ENCODE measurements around the gene CTAG1A.
"Not testable (repeated sequence)": the region's sequence is repeated elsewhere in the genome, so short reads cannot be mapped to it uniquely, and the experiment has no call there.

Gene CTAG1A

DNA sequence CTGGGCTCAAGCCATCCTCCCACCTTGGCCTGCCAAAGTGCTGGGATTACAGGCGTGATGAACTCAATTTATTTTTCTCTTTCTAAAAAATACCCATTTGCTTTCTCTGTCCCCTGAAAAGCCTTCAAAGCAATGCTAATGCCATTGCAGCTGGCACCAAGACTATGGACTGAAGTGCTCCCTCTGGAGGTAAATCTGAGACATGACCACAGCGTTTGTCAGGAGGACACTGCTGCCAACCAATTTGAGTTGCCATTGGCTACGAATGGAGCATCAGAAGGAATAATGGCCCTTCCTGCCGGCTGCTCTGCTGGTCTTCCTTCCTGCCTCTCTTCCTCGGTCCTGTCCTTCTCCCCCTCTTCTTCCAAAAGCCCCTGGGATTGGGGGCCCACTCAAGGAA, 9.9 kb upstream of the CTAG1A start:
- DNase-seq = not testable (repeated sequence)

DNA sequence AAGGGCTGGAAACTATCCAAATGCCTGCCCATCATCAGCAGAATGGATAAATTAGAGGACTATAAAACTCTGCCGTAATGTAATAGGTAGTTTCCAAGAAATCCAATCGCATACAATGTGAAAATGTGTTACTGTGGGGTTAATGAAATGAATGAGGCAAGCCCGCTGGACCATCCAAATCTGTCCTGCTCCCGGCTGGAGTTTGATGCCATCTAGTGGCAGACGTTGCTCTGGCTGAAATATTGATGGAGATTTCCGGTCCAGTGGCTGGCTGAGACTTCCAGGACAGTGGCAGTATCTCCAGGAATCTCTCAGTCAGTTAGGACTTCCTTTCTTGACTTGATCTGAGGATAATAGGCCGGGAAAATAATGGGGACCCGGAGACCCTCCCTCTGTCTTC, 1.9 kb upstream of the CTAG1A start:
- DNase-seq = not testable (repeated sequence)

DNA sequence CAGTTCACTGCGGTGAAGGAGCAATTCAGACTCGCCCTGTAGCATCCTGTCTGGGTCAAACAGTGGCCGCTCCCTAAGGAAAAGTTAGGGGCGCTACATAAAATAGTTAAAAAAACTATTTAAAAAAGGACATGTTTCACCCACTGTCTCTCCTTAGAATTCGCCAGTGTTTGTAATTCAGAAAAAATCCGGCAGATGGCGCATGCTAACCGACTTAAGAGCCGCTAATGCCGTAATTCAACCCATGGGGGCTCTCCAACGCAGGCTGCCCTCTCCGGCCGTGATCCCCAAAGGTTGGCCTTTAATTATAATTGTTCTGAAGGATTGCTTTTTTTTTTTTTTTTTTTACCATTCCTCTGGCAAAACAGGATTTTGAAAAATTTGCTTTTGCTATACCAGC, 5.5 kb downstream of the CTAG1A start:
- not testable (repeated sequence) for DNase-seq

DNA sequence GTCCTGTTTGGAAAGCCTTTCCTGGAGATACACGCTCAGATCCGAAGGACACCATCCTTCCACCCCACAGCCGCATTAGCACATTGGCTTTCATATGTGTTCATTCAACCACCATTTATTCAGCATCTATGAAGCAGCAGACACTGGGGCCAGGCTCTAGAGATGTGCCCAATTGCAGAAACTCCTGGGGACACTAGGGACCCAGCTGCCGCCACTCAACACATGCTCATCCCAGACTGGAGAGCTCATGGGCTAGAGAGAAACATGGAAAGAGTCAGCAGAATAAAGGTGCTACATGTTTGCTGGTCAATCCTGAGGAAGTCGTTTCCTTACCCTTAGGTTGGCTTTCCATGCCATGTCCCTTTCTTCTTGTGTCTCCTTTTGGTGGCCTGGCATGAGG, 7.6 kb downstream of the CTAG1A start:
- DNase-seq = no peak

DNA sequence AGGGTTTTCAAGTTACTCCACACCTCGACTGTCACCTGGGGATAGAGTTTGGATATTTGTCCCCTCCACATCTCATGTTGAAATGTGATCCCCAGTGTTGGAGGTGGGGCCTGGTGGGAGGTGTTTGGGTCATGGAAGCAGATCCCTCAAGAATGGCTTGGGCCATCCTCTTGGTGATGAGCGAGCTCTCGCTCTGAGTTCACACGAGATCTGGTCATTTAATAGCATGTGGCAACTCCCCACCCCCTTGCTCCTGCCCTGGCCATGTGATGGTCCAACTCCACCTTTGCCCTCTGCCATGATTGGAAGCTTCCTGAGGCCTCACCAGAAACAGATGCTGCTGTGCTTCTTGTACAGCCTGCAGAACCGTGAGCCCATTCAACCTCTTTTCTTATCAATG, 8.3 kb downstream of the CTAG1A start:
- DNase-seq = no peak

DNA sequence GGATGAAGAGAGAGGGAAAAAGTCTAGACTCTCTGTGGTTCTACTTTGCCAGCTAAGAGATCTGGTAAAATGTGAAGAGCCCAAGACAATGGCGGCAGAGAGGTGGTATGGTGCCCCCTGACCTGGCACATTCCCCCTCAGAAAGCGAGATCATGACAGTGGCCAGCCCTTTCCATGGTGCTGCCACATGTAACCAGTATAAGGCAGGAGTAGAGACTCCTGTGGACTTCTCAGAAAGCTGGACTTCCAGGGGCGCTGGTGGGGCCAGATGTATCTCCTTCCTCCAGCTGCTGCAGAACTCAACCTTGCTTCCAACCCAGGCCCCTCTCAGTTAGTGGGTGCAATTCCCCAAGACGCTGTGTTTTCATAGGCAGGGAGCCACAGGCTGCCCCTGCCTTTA, 9.6 kb downstream of the CTAG1A start:
- DNase-seq = no peak

- no peak for DNase-seq
Measured at GRCh38 chrX:154595559-154596249, 10.8 kb downstream of the CTAG1A start.

GRCh38 chrX:154596290-154596929, 11.5 kb downstream of the CTAG1A start:
- peak; percentile 2 for DNase-seq

- DNase-seq = no peak
Measured at GRCh38 chrX:154597221-154597620, 12.3 kb downstream of the CTAG1A start.

DNA sequence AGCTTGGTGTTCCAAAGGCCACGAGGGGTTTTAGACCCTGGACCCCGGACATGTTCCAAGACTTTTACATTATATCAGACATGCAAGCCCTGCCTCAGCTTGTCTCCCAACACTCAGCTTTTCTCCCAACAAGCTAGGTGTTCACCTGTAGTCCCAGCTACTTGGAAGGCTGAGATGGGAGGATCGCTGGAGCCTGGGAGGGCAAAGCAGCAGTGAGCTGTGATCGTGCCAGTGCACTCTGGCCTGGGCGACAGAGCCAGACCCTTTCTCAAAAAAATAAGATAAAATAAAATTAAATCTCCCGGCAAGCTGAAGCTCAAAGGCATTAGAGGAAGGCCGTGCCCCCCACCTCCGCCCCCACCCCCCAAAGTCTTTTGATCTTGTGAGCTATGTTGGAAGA, 13.7 kb downstream of the CTAG1A start:
- DNase-seq = no peak

DNA sequence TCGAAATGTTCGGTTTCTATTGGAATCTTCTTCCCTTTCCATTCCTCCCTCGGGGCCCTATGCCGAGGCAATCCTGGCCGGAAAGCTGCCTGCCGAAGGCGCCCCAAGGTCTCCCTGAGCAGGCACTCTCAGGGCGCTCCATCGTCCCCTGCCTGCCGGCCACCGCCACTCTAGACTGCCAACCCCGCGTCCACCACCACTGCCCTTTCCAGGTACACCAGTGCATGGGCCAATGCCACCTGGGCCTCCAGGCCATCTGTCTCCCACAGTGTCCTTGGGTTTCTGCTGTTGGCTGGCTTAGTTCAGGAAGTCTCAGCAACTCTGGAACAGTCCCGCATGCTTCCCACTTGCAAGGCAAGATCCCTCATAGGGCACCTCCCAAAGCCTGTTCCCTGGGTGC, 14.6 kb downstream of the CTAG1A start:
- no peak for DNase-seq

- DNase-seq = no peak
Measured at GRCh38 chrX:154600759-154601374, 15.9 kb downstream of the CTAG1A start.

DNA sequence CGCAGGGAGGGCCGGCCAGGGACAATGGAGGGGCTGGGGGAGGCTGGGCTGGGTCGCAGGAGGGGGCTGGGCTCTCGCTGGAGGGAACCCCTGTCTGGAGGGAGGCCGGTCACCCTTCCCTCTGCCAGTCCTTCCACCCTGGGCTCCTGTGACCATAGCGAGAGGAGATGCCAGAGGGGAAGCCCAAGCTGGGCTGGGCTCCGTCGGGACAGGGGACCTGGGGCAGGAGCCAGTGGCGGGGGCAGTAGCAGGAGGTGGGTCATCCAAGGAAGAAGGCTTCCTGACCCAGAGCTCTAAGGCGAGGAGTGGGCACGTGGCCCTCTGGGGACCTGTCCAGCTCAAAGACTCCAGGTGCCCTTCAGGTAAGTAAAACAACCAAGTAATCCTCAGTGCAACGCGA, 17.3 kb downstream of the CTAG1A start:
- no peak for DNase-seq

DNA sequence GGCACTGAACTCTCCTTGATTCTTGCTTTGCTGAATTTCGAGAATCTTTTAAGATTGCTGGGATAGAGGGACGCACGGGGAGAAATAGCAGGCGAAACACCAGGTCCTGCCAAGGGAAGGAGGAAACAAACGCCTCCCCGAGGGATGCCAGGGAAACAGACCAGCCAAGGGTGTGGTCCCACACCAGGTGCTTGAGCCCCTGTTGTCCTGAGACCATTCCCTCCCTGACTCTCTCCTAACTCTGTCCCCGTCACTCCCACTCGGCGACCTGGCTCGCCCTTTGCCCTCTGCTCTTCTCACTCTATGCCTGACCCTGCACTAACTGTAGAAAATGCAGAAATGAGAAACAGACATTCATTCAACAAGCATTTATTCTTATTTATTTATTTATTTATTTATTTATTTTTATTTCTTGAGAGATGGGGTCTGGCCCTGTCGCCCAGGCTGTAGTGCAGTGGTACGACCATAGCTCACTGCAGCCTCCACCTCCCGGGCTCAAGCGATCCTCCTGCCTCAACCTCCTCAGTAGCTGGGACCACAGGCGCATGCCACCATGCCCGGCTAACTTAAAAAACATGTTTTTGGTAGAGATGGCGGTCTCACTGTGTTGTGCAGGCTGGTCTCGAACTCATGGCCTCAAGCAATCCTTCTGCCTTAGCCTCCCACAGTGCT, 18.0 kb downstream of the CTAG1A start:
- no peak for DNase-seq

- no peak for DNase-seq
Measured at GRCh38 chrX:154603438-154604430, 18.8 kb downstream of the CTAG1A start.

- DNase-seq = no peak
Measured at GRCh38 chrX:154605566-154605965, 20.6 kb downstream of the CTAG1A start.

DNA sequence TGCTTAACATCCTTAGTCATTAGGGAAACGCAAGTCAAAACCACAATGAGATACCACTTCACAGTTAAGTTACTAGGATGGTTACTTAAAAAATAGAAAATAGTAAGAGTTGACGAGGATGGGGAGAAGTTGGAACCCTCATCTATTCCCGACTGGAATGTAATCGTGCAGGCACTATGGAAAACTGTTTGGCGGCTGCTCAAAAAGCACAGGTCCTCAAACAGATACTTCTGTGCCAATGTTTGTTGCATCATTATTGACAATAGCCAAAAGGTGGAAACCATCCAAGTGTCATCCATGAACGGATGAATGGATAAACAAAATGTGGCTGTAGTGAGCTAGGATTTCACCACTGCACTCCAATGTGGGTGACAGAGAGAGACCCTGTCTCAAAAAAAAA, 22.4 kb downstream of the CTAG1A start:
- DNase-seq = no peak

GRCh38 chrX:154607976-154608375, 23.0 kb downstream of the CTAG1A start:
- DNase-seq = not testable (repeated sequence)

DNA sequence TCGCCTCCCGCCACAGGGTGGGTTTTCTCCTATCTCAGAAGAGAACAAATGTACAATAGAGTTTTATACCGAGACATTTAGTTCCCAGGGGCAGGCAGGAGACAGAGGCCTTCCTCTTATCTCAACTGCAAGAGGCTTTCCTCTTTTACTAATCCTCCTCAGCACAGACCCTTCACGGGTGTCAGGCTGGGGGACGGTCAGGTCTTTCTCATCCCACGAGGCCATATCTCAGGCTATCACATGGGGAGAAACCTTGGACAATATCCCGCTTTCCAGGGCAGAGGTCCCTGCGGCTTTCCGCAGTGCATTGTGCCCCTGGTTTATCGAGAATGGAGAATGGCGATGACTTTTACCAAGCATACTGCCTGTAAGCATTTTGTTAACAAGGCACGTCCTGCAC, 23.9 kb downstream of the CTAG1A start:
- not testable (repeated sequence) for DNase-seq

DNA sequence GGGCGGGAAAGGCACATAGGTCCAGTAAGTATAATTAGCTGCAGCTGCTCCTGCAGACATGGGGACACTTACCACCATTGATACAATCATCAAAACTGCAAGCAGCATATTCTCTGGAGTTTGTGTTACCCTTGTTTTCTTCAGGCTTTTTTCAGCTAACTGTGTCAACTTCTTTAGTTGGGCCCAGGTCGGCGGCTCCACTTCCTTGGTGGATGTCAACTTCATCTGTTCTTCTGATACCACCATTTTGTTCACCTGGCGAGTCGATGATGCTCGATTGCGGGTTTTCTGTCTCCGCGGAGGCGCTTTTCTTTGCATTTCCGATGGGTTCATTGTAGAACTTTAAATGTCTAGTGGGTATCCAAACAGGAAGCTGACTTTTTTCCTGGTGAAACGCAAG, 26.2 kb downstream of the CTAG1A start:
- DNase-seq = not testable (repeated sequence)

- not testable (repeated sequence) for DNase-seq
Measured at GRCh38 chrX:154613586-154613985, 28.7 kb downstream of the CTAG1A start.

GRCh38 chrX:154619182-154619581, 34.2 kb downstream of the CTAG1A start, which contains the start of gene CTAG1B:
Gene CTAG1B, minus strand, starts transcription at chrX:154619282. Its CDS starts 64 bp downstream, at chrX:154619218.
- not testable (repeated sequence) for DNase-seq
